ENCODE data around the gene SYNGAP1. TPM values are rescaled to one million over a fixed set of nuclear protein-coding genes. Genes with fewer than 3 reads are reported as not detected.
A peak's percentile ranks its signal among the peaks of the same experiment; 100 is the strongest.

SYNGAP1 gene
- total and polyA plus RNA-seq, 2 of the 4 experiments (the other 2 are of a cell fraction) = 1.4 to 17.0 TPM

DNA sequence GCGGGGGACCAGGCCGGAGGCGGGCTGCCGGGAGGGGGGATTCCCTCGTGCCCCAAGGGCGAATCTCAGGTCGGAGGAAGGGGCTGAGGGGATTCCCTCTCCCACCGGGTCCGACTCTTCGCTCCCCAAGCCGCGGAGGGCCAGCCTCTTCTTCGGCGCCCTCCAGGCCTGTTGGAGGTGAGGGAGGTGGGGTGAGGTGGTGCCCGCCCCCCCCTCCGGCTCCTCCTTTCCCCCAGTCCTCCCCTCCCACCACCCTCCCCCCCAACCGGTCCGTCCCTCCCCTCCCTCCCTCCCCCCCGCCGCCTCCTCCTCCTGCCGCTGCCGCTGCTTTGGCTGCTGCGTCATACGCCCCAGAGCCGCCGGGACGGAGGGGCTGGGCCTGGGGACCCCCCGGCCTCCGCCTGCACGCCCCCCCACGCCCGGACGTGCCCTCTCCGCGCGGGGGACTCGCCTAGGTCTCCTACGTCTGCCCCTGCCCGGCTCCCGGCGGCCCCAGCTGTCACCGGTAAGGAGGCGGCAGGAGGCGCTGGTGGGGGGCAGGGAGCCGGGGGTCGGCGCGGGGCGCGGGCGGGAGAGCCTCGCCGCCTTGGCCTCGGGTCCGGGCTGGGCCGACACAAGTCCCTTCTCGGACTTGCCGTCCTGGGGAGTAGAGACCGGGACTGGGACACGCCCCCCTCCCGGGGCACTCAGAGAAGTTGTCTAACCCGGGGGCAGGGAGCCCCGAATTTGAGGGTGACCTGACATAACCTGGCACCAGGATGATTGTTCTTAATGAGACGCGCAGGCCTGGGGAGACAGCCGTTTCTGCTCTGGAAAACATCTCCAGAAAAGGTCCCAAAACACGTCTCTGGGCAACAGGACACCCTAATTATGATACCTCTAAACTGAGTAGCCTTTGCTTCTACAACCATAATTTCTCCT lies 8.9 kb upstream of the SYNGAP1 start, which contains the start of gene PHF1:
Gene PHF1 (plus strand): TSS at position 304 of the 921 bp plus-strand sequence. CDS start 1,250 bp downstream, outside the sequence.
- Histone ChIP-seq H3K27ac (ENCODE audit: insufficient read depth, low read length) (peak within 1 kb of the TSS; percentile 100), H3K9me3 (ENCODE audit: control insufficient read depth, insufficient read depth, low read length) (no peaks in the 10 kb centered on the region), H3K4me1 (ENCODE audit: control insufficient read depth, insufficient read depth, low read length) (peaks cover 4% of the 10 kb centered on the region), H4K8ac (ENCODE audit: low read depth in 2 of 2, low read length in 2 of 2) (peak within 1 kb of the TSS; percentile 83 to 96), H3K36me3 (ENCODE audit: control insufficient read depth, insufficient read depth, low read length) (peaks cover 39% of the 10 kb centered on the region), H3K14ac (replicated peaks; ENCODE audit: low read depth, low read length) (peak within 1 kb of the TSS; percentile 100), H3K4ac (ENCODE audit: low read depth, low read length) (peak within 1 kb of the TSS; percentile 99), H3K23ac (ENCODE audit: low read depth, low read length) (peak within 1 kb of the TSS; percentile 97), H3K9ac (ENCODE audit: low read depth, low read length) (peak within 1 kb of the TSS; percentile 97), H3K4me3 (ENCODE audit: insufficient read depth, low read depth, low read length) (peak within 1 kb of the TSS; percentile 92), H4K91ac (ENCODE audit: insufficient read depth, low read depth, low read length) (peak within 1 kb of the TSS; percentile 97), H3K18ac (ENCODE audit: low read depth, low read length) (peak within 1 kb of the TSS; percentile 95), H4K20me1 (ENCODE audit: insufficient read depth, low read length) (peaks cover 8% of the 10 kb centered on the region; the same call in 1 of the 2 replicates), H2AFZ (replicated peaks; ENCODE audit: low read length, poor library complexity) (peak within 1 kb of the TSS; percentile 98), H2AK9ac (replicated peaks; ENCODE audit: low read depth, low read length, poor library complexity) (peak within 1 kb of the TSS; percentile 99), H2AK5ac (ENCODE audit: low read depth, low read length) (peak within 1 kb of the TSS; percentile 90), H2BK5ac (ENCODE audit: low read depth, low read length, poor library complexity, severe bottlenecking) (peak within 1 kb of the TSS; percentile 100), H2BK15ac (ENCODE audit: low read depth, low read length) (peak within 1 kb of the TSS; percentile 100; the same call in 2 of the 3 replicates), H3K9me1 (ENCODE audit: insufficient read depth, low read length) (peaks cover 5% of the 10 kb centered on the region), H2BK120ac (ENCODE audit: low read depth, low read length) (peak within 1 kb of the TSS; percentile 96; the same call in 1 of the 2 replicates), H3K4me2 (ENCODE audit: low read depth, low read length) (peak within 1 kb of the TSS; percentile 90), H4K5ac (ENCODE audit: low read depth, low read length) (peak within 1 kb of the TSS; percentile 95), H2BK20ac (ENCODE audit: low read depth, low read length) (peak within 1 kb of the TSS; percentile 84), H3K79me1 (ENCODE audit: low read depth in 1 of 2, low read length in 2 of 2) (peaks cover 11 to 53% of the 10 kb centered on the region in 2 experiments), H3K27me3 (ENCODE audit: control insufficient read depth, insufficient read depth, low read length) (no peaks in the 10 kb centered on the region), H3K56ac (ENCODE audit: extremely low read depth, insufficient read depth, low read length) (peak within 1 kb of the TSS; percentile 96)
- no TSS peak for BruUV-seq (replicated peaks)
- ChIA-PET CTCF (no interaction called here), POLR2A (ENCODE audit: unreplicated experiment) (interaction anchor here (0.6 kb wide), 1 partner anchor 15 kb away, joined by 9 read pairs; no protein-coding TSS in a partner anchor)
- dilution Hi-C loops (cut with HindIII; ENCODE audit: low sequenced_read_pairs, unreplicated experiment) (no loop called here), in situ Hi-C loops (cut with MboI; ENCODE audit: low sequenced_read_pairs) (no loop called here), intact Hi-C loops (cut with micrococcal nuclease) (loop anchor here (1.0 to 2.0 kb wide), 2 partner anchors 20 to 202 kb away; partner anchors contain the start of genes KIFC1 and RING1)
- DNase-seq (peak; percentile 80), ATAC-seq (ENCODE audit: low read depth) (peak; percentile 70)
- 0% methylated on average over 3 of the region's 67 CpGs; no CpG with 5 or more reads in 1 of the 2 experiments for WGBS, 2 experiments (ENCODE audit: extremely low coverage in 2 of 2, insufficient read length in 1 of 2)
- no peak for TF ChIP-seq RCOR1 (IDR thresholded peaks at IDR 0.05; ENCODE audit: insufficient replicate concordance, low read length)
- no peak for TF ChIP-seq RFX5 (IDR thresholded peaks at IDR 0.05; ENCODE audit: low read depth, low read length)
- no peak for TF ChIP-seq RAD21 (IDR thresholded peaks at IDR 0.05; ENCODE audit: low read length)
- TF ChIP-seq SMC3 (IDR thresholded peaks at IDR 0.05; ENCODE audit: low read depth, low read length) = no peak
- no peak for TF ChIP-seq MAFK (IDR thresholded peaks at IDR 0.05; ENCODE audit: low read depth, low read length)
- TF ChIP-seq FOS (IDR thresholded peaks at IDR 0.05; ENCODE audit: low read depth, low read length) = no peak
- TF ChIP-seq POLR2A (IDR thresholded peaks at IDR 0.05; ENCODE audit: low read depth, low read length) = peak; percentile 65
- no peak for TF ChIP-seq CHD1 (IDR thresholded peaks at IDR 0.05; ENCODE audit: low read depth, low read length)
- TF ChIP-seq CEBPB (IDR thresholded peaks at IDR 0.05; ENCODE audit: low read depth, low read length) = no peak
- TF ChIP-seq ELK1 (IDR thresholded peaks at IDR 0.05; ENCODE audit: borderline replicate concordance, low read depth, low read length) = no peak
- TF ChIP-seq, protein P1, sequence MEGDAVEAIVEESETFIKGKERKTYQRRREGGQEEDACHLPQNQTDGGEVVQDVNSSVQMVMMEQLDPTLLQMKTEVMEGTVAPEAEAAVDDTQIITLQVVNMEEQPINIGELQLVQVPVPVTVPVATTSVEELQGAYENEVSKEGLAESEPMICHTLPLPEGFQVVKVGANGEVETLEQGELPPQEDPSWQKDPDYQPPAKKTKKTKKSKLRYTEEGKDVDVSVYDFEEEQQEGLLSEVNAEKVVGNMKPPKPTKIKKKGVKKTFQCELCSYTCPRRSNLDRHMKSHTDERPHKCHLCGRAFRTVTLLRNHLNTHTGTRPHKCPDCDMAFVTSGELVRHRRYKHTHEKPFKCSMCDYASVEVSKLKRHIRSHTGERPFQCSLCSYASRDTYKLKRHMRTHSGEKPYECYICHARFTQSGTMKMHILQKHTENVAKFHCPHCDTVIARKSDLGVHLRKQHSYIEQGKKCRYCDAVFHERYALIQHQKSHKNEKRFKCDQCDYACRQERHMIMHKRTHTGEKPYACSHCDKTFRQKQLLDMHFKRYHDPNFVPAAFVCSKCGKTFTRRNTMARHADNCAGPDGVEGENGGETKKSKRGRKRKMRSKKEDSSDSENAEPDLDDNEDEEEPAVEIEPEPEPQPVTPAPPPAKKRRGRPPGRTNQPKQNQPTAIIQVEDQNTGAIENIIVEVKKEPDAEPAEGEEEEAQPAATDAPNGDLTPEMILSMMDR (conservative IDR thresholded peaks at IDR 0.05; ENCODE audit: low read depth, low read length) = no peak
- TF ChIP-seq NFE2L2 (IDR thresholded peaks at IDR 0.05; ENCODE audit: low read depth, low read length) = no peak
- TF ChIP-seq USF2 (IDR thresholded peaks at IDR 0.05; ENCODE audit: low read depth, low read length) = no peak
